ENCODE data around the gene STAG3. TPM values are rescaled to one million over a fixed set of nuclear protein-coding genes. Genes with fewer than 3 reads are reported as not detected.

The STAG3 gene
- total and polyA plus RNA-seq, 9 of the 15 experiments (the other 6 are each of a cell fraction or from before 2014, with no cell fraction given): 0.54 to 2.5 (median 1.7) TPM

DNA sequence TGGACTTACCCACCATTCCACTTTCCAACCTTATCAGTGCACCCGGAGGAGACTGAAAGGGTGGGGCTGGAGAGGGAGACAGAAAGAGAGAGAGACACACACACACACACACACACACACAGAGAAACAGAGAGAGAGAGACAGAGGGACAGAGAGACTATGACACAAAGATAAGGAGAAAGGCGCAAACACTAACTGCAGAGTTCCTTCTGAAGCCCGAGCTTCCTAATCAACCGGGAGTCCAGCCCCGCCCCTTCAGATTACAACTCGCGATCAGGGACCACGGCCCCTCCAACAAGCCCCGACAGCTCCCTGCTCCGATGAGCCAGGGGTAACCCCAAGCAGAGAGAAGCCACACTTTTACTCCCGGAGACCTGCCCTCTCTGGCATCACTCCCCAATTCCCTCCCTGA is 9.8 kb upstream of the STAG3 start (continued):
- TF ChIP-seq, protein P1, sequence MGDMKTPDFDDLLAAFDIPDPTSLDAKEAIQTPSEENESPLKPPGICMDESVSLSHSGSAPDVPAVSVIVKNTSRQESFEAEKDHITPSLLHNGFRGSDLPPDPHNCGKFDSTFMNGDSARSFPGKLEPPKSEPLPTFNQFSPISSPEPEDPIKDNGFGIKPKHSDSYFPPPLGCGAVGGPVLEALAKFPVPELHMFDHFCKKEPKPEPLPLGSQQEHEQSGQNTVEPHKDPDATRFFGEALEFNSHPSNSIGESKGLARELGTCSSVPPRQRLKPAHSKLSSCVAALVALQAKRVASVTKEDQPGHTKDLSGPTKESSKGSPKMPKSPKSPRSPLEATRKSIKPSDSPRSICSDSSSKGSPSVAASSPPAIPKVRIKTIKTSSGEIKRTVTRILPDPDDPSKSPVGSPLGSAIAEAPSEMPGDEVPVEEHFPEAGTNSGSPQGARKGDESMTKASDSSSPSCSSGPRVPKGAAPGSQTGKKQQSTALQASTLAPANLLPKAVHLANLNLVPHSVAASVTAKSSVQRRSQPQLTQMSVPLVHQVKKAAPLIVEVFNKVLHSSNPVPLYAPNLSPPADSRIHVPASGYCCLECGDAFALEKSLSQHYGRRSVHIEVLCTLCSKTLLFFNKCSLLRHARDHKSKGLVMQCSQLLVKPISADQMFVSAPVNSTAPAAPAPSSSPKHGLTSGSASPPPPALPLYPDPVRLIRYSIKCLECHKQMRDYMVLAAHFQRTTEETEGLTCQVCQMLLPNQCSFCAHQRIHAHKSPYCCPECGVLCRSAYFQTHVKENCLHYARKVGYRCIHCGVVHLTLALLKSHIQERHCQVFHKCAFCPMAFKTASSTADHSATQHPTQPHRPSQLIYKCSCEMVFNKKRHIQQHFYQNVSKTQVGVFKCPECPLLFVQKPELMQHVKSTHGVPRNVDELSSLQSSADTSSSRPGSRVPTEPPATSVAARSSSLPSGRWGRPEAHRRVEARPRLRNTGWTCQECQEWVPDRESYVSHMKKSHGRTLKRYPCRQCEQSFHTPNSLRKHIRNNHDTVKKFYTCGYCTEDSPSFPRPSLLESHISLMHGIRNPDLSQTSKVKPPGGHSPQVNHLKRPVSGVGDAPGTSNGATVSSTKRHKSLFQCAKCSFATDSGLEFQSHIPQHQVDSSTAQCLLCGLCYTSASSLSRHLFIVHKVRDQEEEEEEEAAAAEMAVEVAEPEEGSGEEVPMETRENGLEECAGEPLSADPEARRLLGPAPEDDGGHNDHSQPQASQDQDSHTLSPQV (IDR thresholded peaks at IDR 0.05): no peak
- TF ChIP-seq, protein P2, sequence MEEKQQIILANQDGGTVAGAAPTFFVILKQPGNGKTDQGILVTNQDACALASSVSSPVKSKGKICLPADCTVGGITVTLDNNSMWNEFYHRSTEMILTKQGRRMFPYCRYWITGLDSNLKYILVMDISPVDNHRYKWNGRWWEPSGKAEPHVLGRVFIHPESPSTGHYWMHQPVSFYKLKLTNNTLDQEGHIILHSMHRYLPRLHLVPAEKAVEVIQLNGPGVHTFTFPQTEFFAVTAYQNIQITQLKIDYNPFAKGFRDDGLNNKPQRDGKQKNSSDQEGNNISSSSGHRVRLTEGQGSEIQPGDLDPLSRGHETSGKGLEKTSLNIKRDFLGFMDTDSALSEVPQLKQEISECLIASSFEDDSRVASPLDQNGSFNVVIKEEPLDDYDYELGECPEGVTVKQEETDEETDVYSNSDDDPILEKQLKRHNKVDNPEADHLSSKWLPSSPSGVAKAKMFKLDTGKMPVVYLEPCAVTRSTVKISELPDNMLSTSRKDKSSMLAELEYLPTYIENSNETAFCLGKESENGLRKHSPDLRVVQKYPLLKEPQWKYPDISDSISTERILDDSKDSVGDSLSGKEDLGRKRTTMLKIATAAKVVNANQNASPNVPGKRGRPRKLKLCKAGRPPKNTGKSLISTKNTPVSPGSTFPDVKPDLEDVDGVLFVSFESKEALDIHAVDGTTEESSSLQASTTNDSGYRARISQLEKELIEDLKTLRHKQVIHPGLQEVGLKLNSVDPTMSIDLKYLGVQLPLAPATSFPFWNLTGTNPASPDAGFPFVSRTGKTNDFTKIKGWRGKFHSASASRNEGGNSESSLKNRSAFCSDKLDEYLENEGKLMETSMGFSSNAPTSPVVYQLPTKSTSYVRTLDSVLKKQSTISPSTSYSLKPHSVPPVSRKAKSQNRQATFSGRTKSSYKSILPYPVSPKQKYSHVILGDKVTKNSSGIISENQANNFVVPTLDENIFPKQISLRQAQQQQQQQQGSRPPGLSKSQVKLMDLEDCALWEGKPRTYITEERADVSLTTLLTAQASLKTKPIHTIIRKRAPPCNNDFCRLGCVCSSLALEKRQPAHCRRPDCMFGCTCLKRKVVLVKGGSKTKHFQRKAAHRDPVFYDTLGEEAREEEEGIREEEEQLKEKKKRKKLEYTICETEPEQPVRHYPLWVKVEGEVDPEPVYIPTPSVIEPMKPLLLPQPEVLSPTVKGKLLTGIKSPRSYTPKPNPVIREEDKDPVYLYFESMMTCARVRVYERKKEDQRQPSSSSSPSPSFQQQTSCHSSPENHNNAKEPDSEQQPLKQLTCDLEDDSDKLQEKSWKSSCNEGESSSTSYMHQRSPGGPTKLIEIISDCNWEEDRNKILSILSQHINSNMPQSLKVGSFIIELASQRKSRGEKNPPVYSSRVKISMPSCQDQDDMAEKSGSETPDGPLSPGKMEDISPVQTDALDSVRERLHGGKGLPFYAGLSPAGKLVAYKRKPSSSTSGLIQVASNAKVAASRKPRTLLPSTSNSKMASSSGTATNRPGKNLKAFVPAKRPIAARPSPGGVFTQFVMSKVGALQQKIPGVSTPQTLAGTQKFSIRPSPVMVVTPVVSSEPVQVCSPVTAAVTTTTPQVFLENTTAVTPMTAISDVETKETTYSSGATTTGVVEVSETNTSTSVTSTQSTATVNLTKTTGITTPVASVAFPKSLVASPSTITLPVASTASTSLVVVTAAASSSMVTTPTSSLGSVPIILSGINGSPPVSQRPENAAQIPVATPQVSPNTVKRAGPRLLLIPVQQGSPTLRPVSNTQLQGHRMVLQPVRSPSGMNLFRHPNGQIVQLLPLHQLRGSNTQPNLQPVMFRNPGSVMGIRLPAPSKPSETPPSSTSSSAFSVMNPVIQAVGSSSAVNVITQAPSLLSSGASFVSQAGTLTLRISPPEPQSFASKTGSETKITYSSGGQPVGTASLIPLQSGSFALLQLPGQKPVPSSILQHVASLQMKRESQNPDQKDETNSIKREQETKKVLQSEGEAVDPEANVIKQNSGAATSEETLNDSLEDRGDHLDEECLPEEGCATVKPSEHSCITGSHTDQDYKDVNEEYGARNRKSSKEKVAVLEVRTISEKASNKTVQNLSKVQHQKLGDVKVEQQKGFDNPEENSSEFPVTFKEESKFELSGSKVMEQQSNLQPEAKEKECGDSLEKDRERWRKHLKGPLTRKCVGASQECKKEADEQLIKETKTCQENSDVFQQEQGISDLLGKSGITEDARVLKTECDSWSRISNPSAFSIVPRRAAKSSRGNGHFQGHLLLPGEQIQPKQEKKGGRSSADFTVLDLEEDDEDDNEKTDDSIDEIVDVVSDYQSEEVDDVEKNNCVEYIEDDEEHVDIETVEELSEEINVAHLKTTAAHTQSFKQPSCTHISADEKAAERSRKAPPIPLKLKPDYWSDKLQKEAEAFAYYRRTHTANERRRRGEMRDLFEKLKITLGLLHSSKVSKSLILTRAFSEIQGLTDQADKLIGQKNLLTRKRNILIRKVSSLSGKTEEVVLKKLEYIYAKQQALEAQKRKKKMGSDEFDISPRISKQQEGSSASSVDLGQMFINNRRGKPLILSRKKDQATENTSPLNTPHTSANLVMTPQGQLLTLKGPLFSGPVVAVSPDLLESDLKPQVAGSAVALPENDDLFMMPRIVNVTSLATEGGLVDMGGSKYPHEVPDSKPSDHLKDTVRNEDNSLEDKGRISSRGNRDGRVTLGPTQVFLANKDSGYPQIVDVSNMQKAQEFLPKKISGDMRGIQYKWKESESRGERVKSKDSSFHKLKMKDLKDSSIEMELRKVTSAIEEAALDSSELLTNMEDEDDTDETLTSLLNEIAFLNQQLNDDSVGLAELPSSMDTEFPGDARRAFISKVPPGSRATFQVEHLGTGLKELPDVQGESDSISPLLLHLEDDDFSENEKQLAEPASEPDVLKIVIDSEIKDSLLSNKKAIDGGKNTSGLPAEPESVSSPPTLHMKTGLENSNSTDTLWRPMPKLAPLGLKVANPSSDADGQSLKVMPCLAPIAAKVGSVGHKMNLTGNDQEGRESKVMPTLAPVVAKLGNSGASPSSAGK (IDR thresholded peaks at IDR 0.05): no peak
- TF ChIP-seq, protein P3, sequence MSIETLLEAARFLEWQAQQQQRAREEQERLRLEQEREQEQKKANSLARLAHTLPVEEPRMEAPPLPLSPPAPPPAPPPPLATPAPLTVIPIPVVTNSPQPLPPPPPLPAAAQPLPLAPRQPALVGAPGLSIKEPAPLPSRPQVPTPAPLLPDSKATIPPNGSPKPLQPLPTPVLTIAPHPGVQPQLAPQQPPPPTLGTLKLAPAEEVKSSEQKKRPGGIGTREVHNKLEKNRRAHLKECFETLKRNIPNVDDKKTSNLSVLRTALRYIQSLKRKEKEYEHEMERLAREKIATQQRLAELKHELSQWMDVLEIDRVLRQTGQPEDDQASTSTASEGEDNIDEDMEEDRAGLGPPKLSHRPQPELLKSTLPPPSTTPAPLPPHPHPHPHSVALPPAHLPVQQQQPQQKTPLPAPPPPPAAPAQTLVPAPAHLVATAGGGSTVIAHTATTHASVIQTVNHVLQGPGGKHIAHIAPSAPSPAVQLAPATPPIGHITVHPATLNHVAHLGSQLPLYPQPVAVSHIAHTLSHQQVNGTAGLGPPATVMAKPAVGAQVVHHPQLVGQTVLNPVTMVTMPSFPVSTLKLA (conservative IDR thresholded peaks at IDR 0.05): peak in 1 of 2 experiments; percentile 66; a peak in 2 of 4 replicates
- TF ChIP-seq TEAD1 (CRISPR knock-in tag; IDR thresholded peaks at IDR 0.05) (peak in 1 of 2 experiments; percentile 66; a peak in 1 of 4 replicates), ELF1 (tag; IDR thresholded peaks at IDR 0.05) (peak; percentile 50; the same call in 1 of the 2 replicates)
- TF ChIP-seq, protein P4, sequence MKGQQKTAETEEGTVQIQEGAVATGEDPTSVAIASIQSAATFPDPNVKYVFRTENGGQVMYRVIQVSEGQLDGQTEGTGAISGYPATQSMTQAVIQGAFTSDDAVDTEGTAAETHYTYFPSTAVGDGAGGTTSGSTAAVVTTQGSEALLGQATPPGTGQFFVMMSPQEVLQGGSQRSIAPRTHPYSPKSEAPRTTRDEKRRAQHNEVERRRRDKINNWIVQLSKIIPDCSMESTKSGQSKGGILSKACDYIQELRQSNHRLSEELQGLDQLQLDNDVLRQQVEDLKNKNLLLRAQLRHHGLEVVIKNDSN (CRISPR knock-in tag; IDR thresholded peaks at IDR 0.05): no peak
- TF ChIP-seq, protein P5, sequence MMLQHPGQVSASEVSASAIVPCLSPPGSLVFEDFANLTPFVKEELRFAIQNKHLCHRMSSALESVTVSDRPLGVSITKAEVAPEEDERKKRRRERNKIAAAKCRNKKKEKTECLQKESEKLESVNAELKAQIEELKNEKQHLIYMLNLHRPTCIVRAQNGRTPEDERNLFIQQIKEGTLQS (IDR thresholded peaks at IDR 0.05): no peak
- TF ChIP-seq, protein P5 (CRISPR knock-in tag; conservative IDR thresholded peaks at IDR 0.05): no peak

Data from K562 (cell line).